Upper lobe of right lung (tissue), 1 donor: Measurements from ENCODE around the gene CCDC85C. TPM values are rescaled to one million over a fixed set of nuclear protein-coding genes. Genes with fewer than 3 reads are reported as not detected.
"Not testable (repeated sequence)": the region's sequence is repeated elsewhere in the genome, so short reads cannot be mapped to it uniquely, and the experiment has no call there.

Experiments used
- ATAC-seq: fragments of 200-7000 bp; cut with Tn5 transposase; one replicate; pipeline ENCODE4 v1.9.1; 2020; ENCODE audit warnings: mild to moderate bottlenecking, moderate library complexity
- DNase-seq: peaks from one replicate; pipeline ENCODE4 v3.0.0-alpha.2; 2020
- H3K27ac ChIP-seq: fragments of 200-600 bp; one replicate; pipeline ENCODE4 v1.8.0; 2022
- H3K27me3 ChIP-seq: fragments of 200-600 bp; one replicate; pipeline ENCODE4 v1.8.0; 2022; ENCODE audit warnings: mild to moderate bottlenecking
- H3K36me3 ChIP-seq: fragments of 200-600 bp; one replicate; pipeline ENCODE4 v1.8.0; 2022
- H3K4me1 ChIP-seq: fragments of 200-600 bp; one replicate; pipeline ENCODE4 v1.8.0; 2022
- H3K4me3 ChIP-seq: fragments of 200-600 bp; one replicate; pipeline ENCODE4 v1.8.0; 2022; ENCODE audit warnings: mild to moderate bottlenecking
- H3K9me3 ChIP-seq: fragments of 200-600 bp; one replicate; pipeline ENCODE4 v1.8.0; 2022
- CTCF ChIP-seq: fragments of 200-600 bp; IDR thresholded peaks from one replicate; pipeline ENCODE4 v1.8.0; 2022; ENCODE audit warnings: antibody characterized with exemption
- intact Hi-C: fragments of 100-400 bp; cut with DNase I; formaldehyde crosslinking; loops from one replicate; pipeline ENCODE4 v1.11.0; 2022
- total RNA-seq: library from RNA; stranded (reverse); fragmentation: NEBNext Ultra II Directional; extraction: Animal tissue kit (Norgen Biotek cat#: 25700); gene quantifications from one replicate; pipeline ENCODE4 v1.2.1, GENCODE V29; 2021
- donor health status: DM: no; HTN: yes; CAD: no; lungs with severe emphysema.

CCDC85C gene
- total RNA-seq, 1 donor from 2014 or later: 22.6 TPM

- Histone ChIP-seq H3K27me3 (peaks cover 10% of the 10 kb centered on the region), H3K4me1 (peaks cover 4% of the 10 kb centered on the region), H3K4me3 (no peak overlapping the region), H3K36me3 (no peaks in the 10 kb centered on the region), H3K27ac (no peak overlapping the region), H3K9me3 (no peaks in the 10 kb centered on the region)
- TF ChIP-seq CTCF: no peak
- ATAC-seq: no peak
- intact Hi-C loops: no loop called here
- no peak for DNase-seq
Observed at GRCh38 chr14:99643343-99643742, 39.3 kb upstream of the CCDC85C start.

- H3K4me1 ChIP-seq, H3K27ac ChIP-seq, H3K4me3 ChIP-seq, H3K9me3 ChIP-seq, ATAC-seq, DNase-seq, H3K36me3 ChIP-seq, intact Hi-C loops: not testable (repeated sequence)
- H3K27me3 ChIP-seq: peaks cover 10% of the 10 kb centered on the region
Observed at GRCh38 chr14:99642771-99643170, 38.8 kb upstream of the CCDC85C start.

- Histone ChIP-seq H3K4me3 (no peak overlapping the region), H3K9me3 (no peaks in the 10 kb centered on the region), H3K4me1 (no peaks in the 10 kb centered on the region), H3K27me3 (no peaks in the 10 kb centered on the region), H3K27ac (no peak overlapping the region), H3K36me3 (no peaks in the 10 kb centered on the region)
- no peak for TF ChIP-seq CTCF
- ATAC-seq (no peak), DNase-seq (no peak)
- intact Hi-C loops: no loop called here
Observed at GRCh38 chr14:99637624-99638023, 33.6 kb upstream of the CCDC85C start.

GRCh38 chr14:99636487-99636886 lies 32.5 kb upstream of the CCDC85C start:
- Histone ChIP-seq H3K27ac (no peak overlapping the region), H3K4me3 (no peak overlapping the region), H3K4me1 (no peaks in the 10 kb centered on the region), H3K36me3 (no peaks in the 10 kb centered on the region), H3K27me3 (no peaks in the 10 kb centered on the region), H3K9me3 (no peaks in the 10 kb centered on the region)
- ATAC-seq: no peak
- intact Hi-C loops: no loop called here
- no peak for DNase-seq
- no peak for TF ChIP-seq CTCF

- no peak overlapping the region for H3K4me3 ChIP-seq
- no peaks in the 10 kb centered on the region for H3K4me1 ChIP-seq
- DNase-seq: no peak
- no peak for ATAC-seq
- H3K9me3 ChIP-seq: no peaks in the 10 kb centered on the region
- H3K36me3 ChIP-seq: no peaks in the 10 kb centered on the region
- H3K27ac ChIP-seq: no peak overlapping the region
- intact Hi-C loops: no loop called here
- no peaks in the 10 kb centered on the region for H3K27me3 ChIP-seq
- TF ChIP-seq CTCF: no peak
Observed at GRCh38 chr14:99635116-99635515, 31.1 kb upstream of the CCDC85C start.

GRCh38 chr14:99634443-99634842 lies 30.4 kb upstream of the CCDC85C start:
- Histone ChIP-seq H3K36me3 (no peaks in the 10 kb centered on the region), H3K4me3 (no peak overlapping the region), H3K9me3 (no peaks in the 10 kb centered on the region), H3K27ac (no peak overlapping the region), H3K4me1 (no peaks in the 10 kb centered on the region), H3K27me3 (no peaks in the 10 kb centered on the region)
- intact Hi-C loops: no loop called here
- DNase-seq (no peak), ATAC-seq (no peak)
- no peak for TF ChIP-seq CTCF
